OCI-LY3 (cell line): ENCODE data around the gene HOXA11.

Source experiments
- H2AFZ ChIP-seq: fragments of 200-600, 300-600 bp; shearing (Covaris generic); 2 replicates; pipeline ENCODE4 v1.6.0; 2014; ENCODE audit warnings: antibody characterized with exemption, low read depth, low read length
- H3K27ac ChIP-seq: fragments of 200-600, 300-600 bp; sonication (generic); 2 replicates; pipeline ENCODE4 v1.5.1; 2014; ENCODE audit warnings: mild to moderate bottlenecking, low read length, moderate library complexity, mixed read lengths
- H3K27me3 ChIP-seq: fragments of 200-600, 300-600 bp; sonication (generic); 2 replicates; pipeline ENCODE4 v1.6.1; 2014; ENCODE audit warnings: low read depth, low read length, mixed read lengths
- H3K36me3 ChIP-seq: fragments of 200-600, 300-600 bp; sonication (generic); replicated peaks from 2 replicates; pipeline ENCODE3; 2014; ENCODE audit warnings: low read depth, low read length, mixed read lengths
- H3K4me1 ChIP-seq: fragments of 300-600, 200-600 bp; sonication (generic); 2 replicates; pipeline ENCODE4 v1.6.1; 2014; ENCODE audit warnings: low read length, mixed read lengths
- H3K4me2 ChIP-seq: fragments of 200-600, 300-600 bp; sonication (generic); 2 replicates; pipeline ENCODE4 v1.6.1; 2014; ENCODE audit warnings: low read length, mixed read lengths
- H3K4me3 ChIP-seq: fragments of 300-600, 200-600 bp; sonication (generic); 2 replicates; pipeline ENCODE4 v1.5.1; 2014; ENCODE audit warnings: antibody characterized with exemption, mild to moderate bottlenecking, low read length, moderate library complexity
- H3K79me2 ChIP-seq: fragments of 300-600, 200-600 bp; shearing (Covaris generic); 2 replicates; pipeline ENCODE4 v1.6.1; 2014; ENCODE audit warnings: mild to moderate bottlenecking, low read length, mixed read lengths
- H3K9ac ChIP-seq: fragments of 300-600, 200-600 bp; shearing (Covaris generic); 2 replicates; pipeline ENCODE4 v1.6.0; 2014; ENCODE audit warnings: mild to moderate bottlenecking, low read length, moderate library complexity
- H3K9me3 ChIP-seq: fragments of 200-600, 300-600 bp; shearing (Covaris generic); 2 replicates; pipeline ENCODE4 v1.6.1; 2014; ENCODE audit warnings: low read length, mixed read lengths; ENCODE audit not compliant: insufficient read depth
- H4K20me1 ChIP-seq: fragments of 200-600, 300-600 bp; sonication (generic); 2 replicates; pipeline ENCODE4 v1.6.1; 2016; ENCODE audit warnings: low read length, mixed read lengths; ENCODE audit not compliant: insufficient read depth
- CTCF ChIP-seq: fragments of 200-600, 300-600 bp; sonication (generic); IDR thresholded peaks from 2 replicates; pipeline ENCODE4 v1.5.1; 2014; ENCODE audit warnings: antibody characterized with exemption, low read length, low read depth
- EZH2phosphoT487 ChIP-seq: fragments of 200-600 bp; shearing (Covaris generic); IDR thresholded peaks from 2 replicates; pipeline ENCODE4 v1.6.1; 2018; ENCODE audit warnings: antibody characterized with exemption, mixed run types, low read depth

HOXA11 gene

GRCh38 chr7:27138472-27138871 lies 46.6 kb downstream of the HOXA11 start:
- Histone ChIP-seq H3K9me3 (no peaks in the 10 kb centered on the region), H3K4me2 (no peak overlapping the region), H3K36me3 (no peaks in the 10 kb centered on the region), H3K4me1 (peaks cover 31% of the 10 kb centered on the region), H3K79me2 (no peaks in the 10 kb centered on the region), H3K27me3 (peaks cover 6% of the 10 kb centered on the region), H3K9ac (no peak overlapping the region), H4K20me1 (peaks cover 7% of the 10 kb centered on the region; the same call in 1 of the 2 replicates), H3K4me3 (no peak overlapping the region), H2AFZ (no peak overlapping the region), H3K27ac (no peak overlapping the region)
- TF ChIP-seq EZH2phosphoT487: no peak
- TF ChIP-seq CTCF: no peak

GRCh38 chr7:27137640-27138315 lies 47.3 kb downstream of the HOXA11 start:
- Histone ChIP-seq H3K27me3 (peaks cover 6% of the 10 kb centered on the region), H3K9me3 (no peaks in the 10 kb centered on the region), H3K4me1 (peaks cover 31% of the 10 kb centered on the region), H3K27ac (no peak overlapping the region), H4K20me1 (peaks cover 7% of the 10 kb centered on the region; the same call in 1 of the 2 replicates), H2AFZ (no peak overlapping the region), H3K79me2 (no peaks in the 10 kb centered on the region), H3K4me3 (no peak overlapping the region), H3K36me3 (no peaks in the 10 kb centered on the region), H3K9ac (no peak overlapping the region), H3K4me2 (no peak overlapping the region)
- no peak for TF ChIP-seq CTCF

DNA sequence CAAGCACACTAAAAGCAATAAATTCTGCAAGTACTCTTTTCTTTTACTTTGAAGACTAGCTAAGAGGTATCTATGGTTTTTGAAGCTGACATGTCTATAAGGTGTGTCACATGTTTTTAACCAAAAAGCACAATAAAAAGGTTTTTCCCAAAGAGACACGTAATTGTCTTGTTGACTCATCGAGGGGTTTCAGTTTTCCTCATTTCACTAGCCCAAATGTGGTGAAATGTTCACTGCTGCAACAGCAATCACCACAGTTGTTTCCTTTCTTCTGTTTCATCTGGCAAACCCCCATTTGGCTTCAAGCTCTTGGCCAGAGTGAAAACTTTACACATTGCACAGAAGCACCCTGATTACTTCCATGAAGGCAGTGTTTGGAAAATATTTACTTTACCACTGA lies 50.6 kb downstream of the HOXA11 start:
- Histone ChIP-seq H3K9ac (no peak overlapping the region), H3K27ac (no peak overlapping the region), H3K4me2 (peak overlapping the region; percentile 87), H3K4me1 (peaks cover 28% of the 10 kb centered on the region), H3K79me2 (no peaks in the 10 kb centered on the region), H3K9me3 (no peaks in the 10 kb centered on the region), H4K20me1 (peaks cover 7% of the 10 kb centered on the region; the same call in 1 of the 2 replicates), H3K27me3 (peaks cover 6% of the 10 kb centered on the region), H3K4me3 (peak overlapping the region; percentile 21), H3K36me3 (no peaks in the 10 kb centered on the region), H2AFZ (no peak overlapping the region)
- TF ChIP-seq CTCF (no peak), EZH2phosphoT487 (no peak)

GRCh38 chr7:27133409-27134231 lies 51.4 kb downstream of the HOXA11 start:
- H3K4me2 ChIP-seq: peak overlapping the region; percentile 87; the same call in 1 of the 2 replicates
- H4K20me1 ChIP-seq: peaks cover 7% of the 10 kb centered on the region; the same call in 1 of the 2 replicates
- no peak overlapping the region for H3K4me3 ChIP-seq
- H2AFZ ChIP-seq: no peak overlapping the region
- peaks cover 28% of the 10 kb centered on the region for H3K4me1 ChIP-seq
- no peaks in the 10 kb centered on the region for H3K9me3 ChIP-seq
- no peak overlapping the region for H3K9ac ChIP-seq
- no peaks in the 10 kb centered on the region for H3K79me2 ChIP-seq
- no peak overlapping the region for H3K27ac ChIP-seq
- TF ChIP-seq EZH2phosphoT487: no peak
- no peak for TF ChIP-seq CTCF
- no peaks in the 10 kb centered on the region for H3K36me3 ChIP-seq
- H3K27me3 ChIP-seq: peaks cover 6% of the 10 kb centered on the region
